Measurements from ENCODE around the gene OR10D3.
"Not testable (repeated sequence)": the region's sequence is repeated elsewhere in the genome, so short reads cannot be mapped to it uniquely, and the experiment has no call there.

The OR10D3 gene

DNA sequence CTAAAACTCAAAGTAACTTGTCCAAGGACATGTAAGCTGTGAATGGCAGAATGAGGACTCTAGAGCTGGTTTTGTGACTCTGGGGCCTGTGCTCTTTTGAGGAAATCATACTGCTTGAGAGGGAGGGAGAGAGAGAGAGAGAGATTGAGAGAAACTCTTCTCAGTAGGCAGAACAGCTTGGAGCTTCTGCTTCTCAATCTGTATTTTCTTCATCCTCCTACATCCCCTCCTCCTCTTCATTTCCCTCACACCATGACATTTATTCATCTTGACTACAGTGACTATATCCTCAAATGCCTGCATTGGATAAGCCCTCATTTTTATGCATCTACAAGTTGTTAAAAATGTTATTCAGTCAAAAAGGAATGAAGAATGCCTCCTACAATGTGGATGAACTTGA, 23.7 kb upstream of the OR10D3 start:
- no peak for TF ChIP-seq CTCF (IDR thresholded peaks at IDR 0.05; ENCODE audit: low read depth, low read length, missing control alignments)
- DNase-seq (ENCODE audit: extremely low read depth, low read depth) = no peak
- no peak overlapping the region for H3K4me3 ChIP-seq (replicated peaks; ENCODE audit: low read depth, low read length)

DNA sequence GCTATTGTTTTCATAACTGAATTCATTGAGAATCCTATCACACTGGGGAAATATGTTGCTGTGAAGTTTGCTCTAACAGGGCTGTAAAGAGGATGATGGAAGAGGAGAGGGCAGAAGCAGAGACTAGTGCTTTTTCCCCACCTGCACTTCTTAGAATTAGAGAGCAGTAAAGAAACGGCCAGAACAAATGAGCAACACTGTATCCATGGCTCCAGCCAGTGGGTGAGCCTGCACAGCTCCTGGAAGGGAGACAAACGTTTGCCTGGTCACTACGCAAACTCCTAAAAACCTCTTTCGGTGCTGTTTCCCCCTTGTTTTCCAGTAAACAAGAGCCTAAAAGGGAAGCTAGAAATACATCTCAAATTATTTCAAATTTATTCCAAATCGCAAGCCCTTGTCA, 22.2 kb upstream of the OR10D3 start:
- H3K4me3 ChIP-seq (replicated peaks; ENCODE audit: low read depth, low read length) = no peak overlapping the region
- TF ChIP-seq CTCF (IDR thresholded peaks at IDR 0.05; ENCODE audit: low read depth, low read length, missing control alignments) = no peak

GRCh38 chr11:124167826-124168231, 15.3 kb upstream of the OR10D3 start:
- H3K4me3 ChIP-seq (replicated peaks; ENCODE audit: low read depth, low read length) = no peak overlapping the region
- no peak for DNase-seq (ENCODE audit: extremely low read depth, low read depth)
- TF ChIP-seq CTCF (IDR thresholded peaks at IDR 0.05; ENCODE audit: low read depth, low read length, missing control alignments) = no peak

More for the DNA sequence above, 22.2 kb upstream of the OR10D3 start:
- DNase-seq (ENCODE audit: extremely low read depth, low read depth) = no peak

- H3K4me3 ChIP-seq (replicated peaks; ENCODE audit: low read depth, low read length) = no peak overlapping the region
- TF ChIP-seq CTCF (IDR thresholded peaks at IDR 0.05; ENCODE audit: low read depth, low read length, missing control alignments) = no peak
- DNase-seq (ENCODE audit: extremely low read depth, low read depth) = no peak
Observed at GRCh38 chr11:124168796-124169195, 14.3 kb upstream of the OR10D3 start.

GRCh38 chr11:124170315-124170714, 12.8 kb upstream of the OR10D3 start:
- not testable (repeated sequence) for DNase-seq (ENCODE audit: extremely low read depth, low read depth); H3K4me3 ChIP-seq (replicated peaks; ENCODE audit: low read depth, low read length)

DNA sequence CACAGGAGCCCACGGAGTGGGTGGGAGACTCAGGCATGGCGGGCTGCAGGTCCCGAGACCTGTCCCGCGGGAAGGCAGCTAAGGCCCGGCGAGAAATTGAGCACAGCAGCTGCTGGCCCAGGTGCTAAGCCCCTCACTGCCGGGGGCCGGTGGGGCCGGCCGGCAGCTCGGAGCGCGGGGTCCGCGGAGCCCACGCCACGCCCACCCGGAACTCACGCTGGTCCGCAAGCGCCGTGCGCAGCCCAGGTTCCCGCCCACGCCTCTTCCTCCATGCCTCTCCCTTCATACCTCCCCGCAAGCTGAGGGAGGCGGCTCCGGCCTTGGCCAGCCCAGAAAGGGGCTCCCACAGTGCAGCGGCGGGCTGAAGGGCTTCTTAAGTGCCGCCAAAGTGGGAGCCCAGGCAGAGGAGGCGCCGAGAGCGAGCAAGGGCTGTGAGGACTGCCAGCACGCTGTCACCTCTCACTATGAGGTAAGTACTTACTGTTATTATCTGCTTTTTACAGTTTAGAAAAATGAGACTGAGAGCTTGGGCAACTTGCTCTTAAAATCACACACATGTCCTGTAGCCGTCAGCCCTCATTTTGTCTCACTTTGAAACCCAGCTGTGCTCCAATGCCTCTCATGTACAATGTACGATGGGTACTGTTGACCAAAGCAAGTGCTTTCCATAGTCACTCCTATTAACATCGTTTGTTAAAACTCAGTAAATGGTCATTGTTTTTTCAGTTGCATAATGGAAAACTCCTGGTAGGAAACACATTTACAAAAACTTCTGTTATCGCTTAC, 12.2 kb upstream of the OR10D3 start:
- DNase-seq (ENCODE audit: extremely low read depth, low read depth) = no peak
- H3K4me3 ChIP-seq (replicated peaks; ENCODE audit: low read depth, low read length) = no peak overlapping the region
- no peak for TF ChIP-seq CTCF (IDR thresholded peaks at IDR 0.05; ENCODE audit: low read depth, low read length, missing control alignments)

DNA sequence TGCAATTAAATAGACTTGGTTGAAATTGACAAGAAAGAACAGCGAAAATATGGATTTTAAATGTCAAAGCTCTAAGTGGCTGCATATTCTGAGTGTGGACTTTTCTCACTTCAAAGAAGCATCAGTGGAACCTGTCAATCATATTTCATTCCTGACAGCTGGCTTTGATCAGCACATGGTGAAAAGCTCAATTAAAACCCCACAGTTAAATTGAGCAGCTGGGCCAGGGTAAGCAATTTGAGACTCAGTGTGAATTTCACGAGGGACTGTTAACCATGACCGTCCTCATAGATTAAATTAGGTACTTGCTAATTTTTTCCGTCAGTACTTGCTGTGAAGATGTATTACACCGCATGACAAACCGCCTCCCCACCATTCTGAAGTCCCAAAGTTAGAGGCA, 11.0 kb upstream of the OR10D3 start:
- H3K4me3 ChIP-seq (replicated peaks; ENCODE audit: low read depth, low read length) = no peak overlapping the region
- no peak for DNase-seq (ENCODE audit: extremely low read depth, low read depth)
- no peak for TF ChIP-seq CTCF (IDR thresholded peaks at IDR 0.05; ENCODE audit: low read depth, low read length, missing control alignments)
